Measurements from ENCODE around the gene C1QB.

DNA sequence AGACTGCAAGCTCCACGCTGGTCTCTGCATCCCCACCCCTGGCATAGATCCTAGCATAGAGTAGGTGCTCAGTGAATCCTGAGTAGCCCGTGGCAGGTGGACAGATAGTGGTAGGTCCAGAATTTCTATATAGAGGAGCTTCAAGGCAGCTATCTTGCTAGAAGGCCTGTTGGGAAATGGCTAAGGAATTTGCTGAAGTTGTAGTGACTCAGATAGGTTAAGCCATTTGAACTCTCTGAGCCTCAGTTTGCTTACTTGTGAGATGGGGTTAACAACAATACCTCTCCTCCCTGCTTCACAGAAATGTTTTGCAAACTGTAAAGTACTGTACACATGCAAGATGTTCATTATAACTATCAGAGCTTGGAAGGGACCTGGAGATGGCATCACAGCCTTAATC, 34.2 kb downstream of the C1QB start:
- TF ChIP-seq CTCF (IDR thresholded peaks at IDR 0.05) (no peak), POLR2AphosphoS5 (IDR thresholded peaks at IDR 0.05; ENCODE audit: low read depth, low read length) (no peak)

Data from Panc1 (cell line).